SJCRH30 (cell line): ENCODE results near the gene TLX3. TPM values are rescaled to one million over a fixed set of nuclear protein-coding genes. Genes with fewer than 3 reads are reported as not detected.
"Not testable (repeated sequence)": the region's sequence is repeated elsewhere in the genome, so short reads cannot be mapped to it uniquely, and the experiment has no call there.

ENCODE experiments used
- DNase-seq, 2 experiments: peaks; one replicate each; pipeline ENCODE4 v3.0.0-alpha.2; 2015 to 2020
- H3K27ac ChIP-seq: fragments of 250-450 bp; sonication (Bioruptor Pico); 2 replicates; pipeline ENCODE4 v1.5.1; 2020; ENCODE audit warnings: mild to moderate bottlenecking, moderate library complexity
- H3K27me3 ChIP-seq: fragments of 250-450 bp; sonication (Bioruptor Pico); 2 replicates; pipeline ENCODE4 v1.5.1; 2020; ENCODE audit warnings: mild to moderate bottlenecking, moderate library complexity
- H3K36me3 ChIP-seq: fragments of 250-450 bp; sonication (Bioruptor Pico); 2 replicates; pipeline ENCODE4 v1.5.1; 2020; ENCODE audit warnings: mild to moderate bottlenecking, moderate library complexity
- H3K4me1 ChIP-seq: fragments of 250-450 bp; sonication (Bioruptor Pico); 2 replicates; pipeline ENCODE4 v1.5.1; 2020; ENCODE audit warnings: mild to moderate bottlenecking, moderate library complexity
- H3K4me3 ChIP-seq: fragments of 250-450 bp; sonication (Bioruptor Pico); 2 replicates; pipeline ENCODE4 v1.5.1; 2020; ENCODE audit warnings: mild to moderate bottlenecking, moderate library complexity
- H3K9me3 ChIP-seq: fragments of 250-450 bp; sonication (Bioruptor Pico); replicated peaks from 2 replicates; pipeline ENCODE4 v1.5.1; 2020; ENCODE audit warnings: mild to moderate bottlenecking, moderate library complexity
- total RNA-seq: library from RNA; depleted of rRNA; stranded (reverse); fragments of >200 nt; shearing (Covaris generic); gene quantifications from 2 replicates; pipeline ENCODE4 v1.2.3, GENCODE V29; 2014

TLX3 gene
- total RNA-seq, 1 experiment from 2014 or later, result 6.2 TPM

- Histone ChIP-seq H3K4me1 (no peaks in the 10 kb centered on the region), H3K27ac (no peak overlapping the region), H3K36me3 (0 out of 2 replicates have a peak, but pooled peaks cover 3% of the 10 kb centered on the region), H3K4me3 (no peak overlapping the region), H3K27me3 (no peaks in the 10 kb centered on the region), H3K9me3 (no peaks in the 10 kb centered on the region)
- no peak for DNase-seq
Measured at GRCh38 chr5:171288066-171288465, 21.0 kb upstream of the TLX3 start.

- Histone ChIP-seq H3K27ac (no peak overlapping the region), H3K4me3 (no peak overlapping the region), H3K9me3 (no peaks in the 10 kb centered on the region), H3K36me3 (0 out of 2 replicates have a peak, but pooled peaks cover 3% of the 10 kb centered on the region), H3K4me1 (peaks cover 10% of the 10 kb centered on the region), H3K27me3 (no peaks in the 10 kb centered on the region)
- DNase-seq, result no peak
Measured at GRCh38 chr5:171291371-171291770, 17.7 kb upstream of the TLX3 start.

DNA sequence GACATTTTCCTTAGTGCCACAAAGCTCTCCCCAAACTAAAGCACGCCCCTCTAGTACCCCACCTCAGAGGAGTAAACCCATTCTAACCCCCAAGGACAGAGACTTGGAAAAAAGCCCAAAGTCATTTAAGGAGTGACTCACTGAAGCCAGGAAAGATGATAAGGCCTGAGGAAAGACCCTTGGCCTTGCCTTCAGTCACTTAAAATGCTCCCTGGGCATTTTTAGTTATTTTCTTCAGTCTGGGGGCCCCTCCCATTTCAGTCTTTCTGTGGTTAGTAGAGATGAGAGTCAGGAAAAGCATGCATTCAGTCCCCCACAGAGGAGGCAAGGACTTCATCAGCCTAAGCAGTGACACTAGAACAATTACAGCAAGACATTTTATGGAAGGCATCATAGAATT lies 13.7 kb upstream of the TLX3 start:
- no peak overlapping the region for H3K4me3 ChIP-seq
- no peaks in the 10 kb centered on the region for H3K9me3 ChIP-seq
- no peaks in the 10 kb centered on the region for H3K27me3 ChIP-seq
- H3K27ac ChIP-seq, result no peak overlapping the region
- DNase-seq, result no peak
- no peaks in the 10 kb centered on the region; the same call in 1 of the 2 replicates for H3K36me3 ChIP-seq
- H3K4me1 ChIP-seq, result peaks cover 10% of the 10 kb centered on the region

GRCh38 chr5:171295801-171296200 lies 13.2 kb upstream of the TLX3 start:
- H3K27me3 ChIP-seq, result no peaks in the 10 kb centered on the region
- H3K4me1 ChIP-seq, result peaks cover 10% of the 10 kb centered on the region
- no peaks in the 10 kb centered on the region; the same call in 1 of the 2 replicates for H3K36me3 ChIP-seq
- no peaks in the 10 kb centered on the region for H3K9me3 ChIP-seq
- no peak overlapping the region for H3K27ac ChIP-seq
- H3K4me3 ChIP-seq, result no peak overlapping the region
- no peak for DNase-seq

GRCh38 chr5:171297941-171298340 lies 11.1 kb upstream of the TLX3 start:
- H3K4me3 ChIP-seq, result not testable (repeated sequence)

DNA sequence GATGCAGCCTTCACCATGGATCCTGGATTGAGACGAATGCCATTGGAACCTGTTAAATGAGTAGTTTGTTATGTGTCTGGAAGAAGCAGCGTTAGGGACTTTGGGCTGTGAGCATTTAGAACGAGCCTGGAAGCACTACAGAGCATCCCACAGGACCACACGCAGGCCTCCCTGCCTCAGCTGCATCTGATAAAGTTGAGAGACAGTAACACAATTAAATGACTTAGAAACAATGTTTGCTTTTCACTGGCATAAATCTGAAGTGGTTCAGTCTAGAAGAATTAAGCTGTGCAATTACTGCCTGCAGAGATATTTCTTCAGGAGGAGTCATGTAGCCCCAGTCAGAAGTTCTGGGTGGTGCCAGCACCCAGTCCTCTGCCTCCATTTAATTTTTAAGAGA lies 9.8 kb upstream of the TLX3 start:
- H3K4me1 ChIP-seq, result peaks cover 10% of the 10 kb centered on the region
- no peak overlapping the region for H3K27ac ChIP-seq
- H3K27me3 ChIP-seq, result no peaks in the 10 kb centered on the region
- H3K4me3 ChIP-seq, result no peak overlapping the region
- no peaks in the 10 kb centered on the region for H3K9me3 ChIP-seq
- no peaks in the 10 kb centered on the region; the same call in 1 of the 2 replicates for H3K36me3 ChIP-seq
- DNase-seq, result no peak

More at GRCh38 chr5:171297941-171298340, 11.1 kb upstream of the TLX3 start:
- H3K9me3 ChIP-seq, H3K4me1 ChIP-seq, H3K27me3 ChIP-seq, H3K36me3 ChIP-seq, DNase-seq, H3K27ac ChIP-seq: not testable (repeated sequence)

DNA sequence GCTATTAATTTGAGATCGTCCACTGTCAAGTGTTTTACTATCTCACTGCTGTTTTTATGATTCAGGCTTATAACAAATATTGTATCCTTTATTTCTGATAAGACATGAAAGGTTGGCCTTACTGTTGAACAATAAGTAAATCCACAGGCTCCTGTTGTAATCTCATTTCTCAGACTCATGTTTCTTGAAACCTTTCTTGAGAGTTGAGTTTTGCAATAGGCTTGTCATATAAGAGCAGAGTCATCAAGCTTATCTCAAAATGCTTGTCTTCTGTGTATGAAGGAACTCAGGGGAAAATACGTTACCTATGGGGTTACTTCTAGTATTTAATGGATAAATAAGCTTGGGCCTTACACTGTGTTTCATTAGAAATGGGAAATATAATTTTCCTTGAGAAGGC lies 9.2 kb upstream of the TLX3 start:
- Histone ChIP-seq H3K36me3 (no peaks in the 10 kb centered on the region; the same call in 1 of the 2 replicates), H3K4me1 (peaks cover 10% of the 10 kb centered on the region), H3K4me3 (no peak overlapping the region), H3K9me3 (no peaks in the 10 kb centered on the region), H3K27ac (no peak overlapping the region), H3K27me3 (no peaks in the 10 kb centered on the region)
- no peak for DNase-seq

- Histone ChIP-seq H3K4me1 (peaks cover 9% of the 10 kb centered on the region), H3K4me3 (no peak overlapping the region), H3K27ac (no peak overlapping the region), H3K9me3 (no peaks in the 10 kb centered on the region), H3K36me3 (no peaks in the 10 kb centered on the region; the same call in 1 of the 2 replicates), H3K27me3 (no peaks in the 10 kb centered on the region)
- no peak for DNase-seq
Measured at GRCh38 chr5:171300358-171300757, 8.7 kb upstream of the TLX3 start.

- no peak overlapping the region for H3K4me3 ChIP-seq
- H3K27ac ChIP-seq, result no peak overlapping the region
- no peaks in the 10 kb centered on the region; the same call in 1 of the 2 replicates for H3K4me1 ChIP-seq
- H3K27me3 ChIP-seq, result no peaks in the 10 kb centered on the region
- H3K36me3 ChIP-seq, result no peaks in the 10 kb centered on the region; the same call in 1 of the 2 replicates
- H3K9me3 ChIP-seq, result no peaks in the 10 kb centered on the region
- no peak for DNase-seq
Measured at GRCh38 chr5:171306166-171306565, 2.9 kb upstream of the TLX3 start.

GRCh38 chr5:171306781-171307591 lies 2.1 kb upstream of the TLX3 start:
- H3K9me3 ChIP-seq, result no peaks in the 10 kb centered on the region
- H3K4me3 ChIP-seq, result no peak overlapping the region; the same call in 1 of the 2 replicates
- H3K4me1 ChIP-seq, result no peaks in the 10 kb centered on the region; the same call in 1 of the 2 replicates
- H3K27ac ChIP-seq, result no peak overlapping the region
- H3K36me3 ChIP-seq, result no peaks in the 10 kb centered on the region; the same call in 1 of the 2 replicates
- peak in 1 of 2 experiments; percentile 28 for DNase-seq
- no peaks in the 10 kb centered on the region for H3K27me3 ChIP-seq

DNA sequence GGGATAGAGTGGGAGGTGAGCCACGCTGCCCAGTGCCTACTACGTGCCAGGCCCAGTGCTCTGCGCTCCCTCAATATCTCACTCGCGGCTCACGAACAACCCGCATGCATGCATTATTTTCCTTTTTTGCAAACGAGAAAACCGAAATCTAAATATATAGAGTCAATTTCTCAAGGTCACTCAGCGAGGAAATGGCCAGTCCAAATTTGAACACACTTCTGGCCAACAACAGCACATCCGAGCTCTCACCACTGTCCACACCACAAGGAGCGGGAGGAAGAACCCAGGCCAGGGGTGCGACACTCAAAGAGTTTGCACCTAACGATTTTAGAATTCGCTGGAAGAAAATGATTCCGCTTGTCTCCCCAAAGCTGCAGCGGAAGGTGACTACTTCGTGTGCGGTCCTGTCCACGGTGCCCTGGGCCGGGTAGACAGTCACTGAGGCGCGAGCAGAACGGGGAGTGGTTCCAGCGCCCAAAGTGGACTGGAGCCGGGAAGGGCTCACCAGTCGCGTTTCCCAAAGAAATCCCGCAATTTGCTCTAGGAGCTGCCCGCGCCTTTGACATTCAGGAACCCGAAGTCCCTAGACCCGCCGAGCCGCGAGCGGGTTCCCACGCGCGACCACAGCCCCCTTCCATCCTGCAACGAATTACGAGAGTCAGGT lies 1.1 kb upstream of the TLX3 start:
- Histone ChIP-seq H3K4me3 (peak overlapping the region; percentile 71), H3K36me3 (no peaks in the 10 kb centered on the region; the same call in 1 of the 2 replicates), H3K27ac (peak overlapping the region; percentile 25; the same call in 1 of the 2 replicates), H3K4me1 (no peaks in the 10 kb centered on the region; the same call in 1 of the 2 replicates), H3K9me3 (no peaks in the 10 kb centered on the region), H3K27me3 (no peaks in the 10 kb centered on the region)
- peak in 1 of 2 experiments; percentile 38 for DNase-seq

DNA sequence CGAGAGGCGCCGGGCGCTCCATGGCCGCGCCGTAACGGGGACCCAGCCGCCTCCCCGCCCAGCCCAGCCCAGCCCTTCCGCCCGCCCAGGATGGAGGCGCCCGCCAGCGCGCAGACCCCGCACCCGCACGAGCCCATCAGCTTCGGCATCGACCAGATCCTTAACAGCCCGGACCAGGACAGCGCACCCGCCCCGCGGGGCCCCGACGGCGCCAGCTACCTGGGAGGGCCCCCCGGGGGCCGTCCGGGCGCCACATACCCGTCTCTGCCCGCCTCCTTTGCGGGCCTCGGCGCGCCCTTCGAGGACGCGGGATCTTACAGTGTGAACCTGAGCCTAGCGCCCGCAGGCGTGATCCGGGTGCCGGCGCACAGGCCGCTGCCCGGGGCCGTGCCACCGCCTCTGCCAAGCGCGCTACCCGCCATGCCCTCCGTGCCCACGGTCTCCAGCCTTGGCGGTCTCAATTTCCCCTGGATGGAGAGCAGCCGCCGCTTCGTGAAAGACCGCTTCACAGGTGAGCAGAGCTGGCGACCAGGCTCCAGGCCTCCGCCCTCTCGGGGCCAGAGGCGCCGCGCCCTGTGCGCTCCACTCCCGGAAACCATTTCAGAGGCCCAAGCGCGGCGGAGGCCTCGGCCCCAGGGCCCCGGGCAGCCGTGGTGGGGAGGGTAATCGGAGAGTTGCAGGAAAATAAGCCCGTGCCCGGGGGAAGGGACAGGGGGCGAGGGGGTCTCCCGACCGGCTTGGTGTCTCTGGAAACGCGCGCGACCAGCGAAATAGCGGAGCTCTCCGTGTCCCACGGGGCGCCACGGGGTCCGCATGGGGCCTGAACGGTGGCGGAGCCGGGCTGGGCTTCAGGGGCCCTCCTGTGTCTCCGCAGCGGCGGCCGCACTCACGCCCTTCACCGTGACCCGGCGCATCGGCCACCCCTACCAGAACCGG lies 496 bp downstream of the TLX3 start:
- H3K27me3 ChIP-seq, result no peaks in the 10 kb centered on the region
- no peaks in the 10 kb centered on the region for H3K9me3 ChIP-seq

DNA sequence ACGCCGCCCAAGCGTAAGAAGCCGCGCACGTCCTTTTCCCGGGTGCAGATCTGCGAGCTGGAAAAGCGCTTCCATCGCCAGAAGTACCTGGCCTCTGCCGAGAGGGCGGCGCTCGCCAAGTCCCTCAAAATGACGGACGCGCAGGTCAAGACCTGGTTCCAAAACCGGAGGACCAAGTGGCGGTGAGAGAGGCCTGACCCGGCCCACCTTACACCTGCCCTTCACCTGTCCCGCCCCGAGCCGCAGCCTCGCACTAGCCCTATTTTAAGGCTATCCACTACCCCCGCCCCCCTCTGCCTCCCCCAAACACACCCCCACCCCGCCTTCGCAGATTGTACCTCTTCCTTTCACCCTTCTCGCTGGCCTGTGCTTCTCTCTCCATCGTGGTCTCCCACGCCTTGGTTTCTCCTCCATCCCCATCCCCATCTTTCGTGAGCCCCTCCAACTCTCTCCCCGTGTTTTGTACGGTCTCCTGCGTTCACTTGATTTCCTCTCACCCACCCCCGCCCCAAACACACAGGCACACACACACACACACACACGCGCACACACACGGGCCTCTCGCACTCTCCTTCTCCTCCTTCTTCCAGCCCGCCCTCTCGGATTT lies 1.3 kb downstream of the TLX3 start:
- Histone ChIP-seq H3K4me3 (peak overlapping the region; percentile 71), H3K4me1 (no peaks in the 10 kb centered on the region; the same call in 1 of the 2 replicates), H3K27ac (no peak overlapping the region), H3K36me3 (no peaks in the 10 kb centered on the region; the same call in 1 of the 2 replicates), H3K9me3 (no peaks in the 10 kb centered on the region), H3K27me3 (no peaks in the 10 kb centered on the region)
- DNase-seq, result no peak

More for the DNA sequence above, 496 bp downstream of the TLX3 start:
- Histone ChIP-seq H3K27ac (peak overlapping the region; percentile 65), H3K36me3 (no peaks in the 10 kb centered on the region; the same call in 1 of the 2 replicates), H3K4me1 (no peaks in the 10 kb centered on the region; the same call in 1 of the 2 replicates), H3K4me3 (peak overlapping the region; percentile 71)
- DNase-seq, result no peak
